Left cardiac atrium (tissue), 4 donors: ENCODE measurements around the gene C19orf53. TPM values are rescaled to one million over a fixed set of nuclear protein-coding genes. Genes with fewer than 3 reads are reported as not detected.

ENCODE experiments used
- ATAC-seq, 2 donors: fragments of 200-7000 bp; cut with Tn5 transposase; one replicate each; pipeline ENCODE4 v1.9.1; 2020; ENCODE audit warnings: mild to moderate bottlenecking in 2 of 2, moderate library complexity in 2 of 2
- DNase-seq: peaks from one replicate; pipeline ENCODE4 v3.0.0-alpha.2; 2020
- intact Hi-C, 2 donors: fragments of 100-400 bp; cut with DNase I; formaldehyde crosslinking; loops; one replicate each; pipeline versions ENCODE4 v1.14.1 to v1.15.1; 2022 to 2023
- total RNA-seq, 2 donors: library from RNA; stranded (reverse); fragmentation: NEBNext Ultra II Directional; extraction: Animal tissue kit (Norgen Biotek cat#: 25700); gene quantifications; one replicate each; pipeline ENCODE4 v1.2.1, GENCODE V29; 2021
- donor health status: DM: no; HTN: yes; CAD: no.
- donor health status: DM: no; HTN: yes; CAD: no; lungs with severe emphysema.
- donor health status: DM: yes; HTN: yes; CAD: no.
- donor health status: Dilated cardiomyopathy.

The C19orf53 gene
- total RNA-seq, 2 donors from 2014 or later, result 82.6 to 83.2 TPM

- intact Hi-C loops, result no loop called here
- ATAC-seq (peak; percentile 54 to 60), DNase-seq (peak; percentile 57)
These were observed 43.5 kb downstream of the C19orf53 start for GRCh38 chr19:13817615-13818371.

- no peak for DNase-seq
These were observed 45.0 kb downstream of the C19orf53 start for GRCh38 chr19:13819238-13819637.

GRCh38 chr19:13821292-13821691, 47.0 kb downstream of the C19orf53 start:
- intact Hi-C loops, result no loop called here
- no peak for ATAC-seq
- no peak for DNase-seq

More at GRCh38 chr19:13819238-13819637, 45.0 kb downstream of the C19orf53 start:
- intact Hi-C loops, result no loop called here
- ATAC-seq, result no peak

- intact Hi-C loops, result no loop called here
- DNase-seq, result no peak
- peak; percentile 11 to 15 for ATAC-seq
These were observed 49.0 kb downstream of the C19orf53 start for GRCh38 chr19:13823256-13823655.

- DNase-seq, result no peak
- intact Hi-C loops, result no loop called here
- ATAC-seq, result no peak
These were observed 49.6 kb downstream of the C19orf53 start for GRCh38 chr19:13823901-13824300.

- no peak for DNase-seq
- intact Hi-C loops, result no loop called here
- no peak for ATAC-seq
These were observed 50.4 kb downstream of the C19orf53 start for GRCh38 chr19:13824703-13825102.

GRCh38 chr19:13825489-13826441, 51.5 kb downstream of the C19orf53 start:
- DNase-seq (no peak), ATAC-seq (peak in 1 of 2 donors; percentile 3)
- intact Hi-C loops, result no loop called here

- no peak for DNase-seq
- intact Hi-C loops, result no loop called here
- no peak for ATAC-seq
These were observed 52.5 kb downstream of the C19orf53 start for GRCh38 chr19:13826652-13827235.

GRCh38 chr19:13827656-13828055, 53.4 kb downstream of the C19orf53 start:
- intact Hi-C loops, result no loop called here
- no peak for DNase-seq
- no peak for ATAC-seq

Other genes starting within 250 kb of the C19orf53 start
- gene MRI1, start 9.9 kb upstream of the C19orf53 start, total RNA-seq, result 10 to 100 TPM; 15.8 to 16.4 TPM
- 1 to 10 TPM; 3.4 to 7.3 TPM for gene ZSWIM4, start 21.0 kb downstream of the C19orf53 start, total RNA-seq
- gene NANOS3, start 102.7 kb downstream of the C19orf53 start, total RNA-seq, result 1 to 10 TPM; 1.0 to 1.2 TPM
- gene BRME1, start 131.7 kb downstream of the C19orf53 start, total RNA-seq, result 1 to 10 TPM in 1 of 2 donors, under 1 TPM in 1; 0.62 to 1.1 TPM
- gene CC2D1A, start 131.7 kb downstream of the C19orf53 start, total RNA-seq, result 10 to 100 TPM; 19.4 to 20.5 TPM
- 1 to 10 TPM; 1.1 to 1.4 TPM for gene PODNL1, start 164.0 kb downstream of the C19orf53 start, total RNA-seq
- gene DCAF15, start 178.1 kb downstream of the C19orf53 start, total RNA-seq, result 10 to 100 TPM; 17.1 to 19.2 TPM
- gene RFX1, start 231.9 kb downstream of the C19orf53 start, total RNA-seq, result 10 to 100 TPM; 11.0 to 12.3 TPM